Activated T-helper 2 cell treated with anti-CD3 and anti-CD28 coated beads, Interferon-gamma antibody, Interleukin-2, Interleukin-4, amounts not matched to agents 10 μg/mL and 5 μg/mL and 100 μg/mL, durations not matched to agents 14 hours and 24 hours and 36 hours (primary cell): ENCODE data around the gene NAIP. TPM values are rescaled to one million over a fixed set of nuclear protein-coding genes. Genes with fewer than 3 reads are reported as not detected.
"Not testable (repeated sequence)": the region's sequence is repeated elsewhere in the genome, so short reads cannot be mapped to it uniquely, and the experiment has no call there.

Source experiments
- DNase-seq: peaks from one replicate; pipeline ENCODE4 v3.0.0; 2021; ENCODE audit warnings: low spot score
- H3K27ac Mint-ChIP-seq: one replicate; pipeline ENCODE4 v1.8.0; 2021; ENCODE audit warnings: mixed read lengths
- H3K27me3 Mint-ChIP-seq: one replicate; pipeline ENCODE4 v1.8.0; 2021; ENCODE audit warnings: low read depth, mixed read lengths
- H3K36me3 Mint-ChIP-seq: one replicate; pipeline ENCODE4 v1.8.0; 2021; ENCODE audit warnings: low read depth, mixed read lengths
- H3K4me1 Mint-ChIP-seq: one replicate; pipeline ENCODE4 v1.8.0; 2021; ENCODE audit warnings: low read depth, mixed read lengths
- H3K4me3 Mint-ChIP-seq: one replicate; pipeline ENCODE4 v1.8.0; 2021; ENCODE audit warnings: low read depth, mild to moderate bottlenecking, moderate library complexity, mixed read lengths
- H3K9me3 Mint-ChIP-seq: one replicate; pipeline ENCODE4 v1.8.0; 2021; ENCODE audit warnings: mixed read lengths
- intact Hi-C: fragments of 100-400 bp; cut with micrococcal nuclease; formaldehyde crosslinking; loops from one replicate; pipeline ENCODE4 v1.15.1; 2023
- total RNA-seq: library from RNA; stranded (reverse); gene quantifications from 2 replicates; pipeline ENCODE4 v1.2.3, GENCODE V29; 2022

Gene NAIP, protein sequence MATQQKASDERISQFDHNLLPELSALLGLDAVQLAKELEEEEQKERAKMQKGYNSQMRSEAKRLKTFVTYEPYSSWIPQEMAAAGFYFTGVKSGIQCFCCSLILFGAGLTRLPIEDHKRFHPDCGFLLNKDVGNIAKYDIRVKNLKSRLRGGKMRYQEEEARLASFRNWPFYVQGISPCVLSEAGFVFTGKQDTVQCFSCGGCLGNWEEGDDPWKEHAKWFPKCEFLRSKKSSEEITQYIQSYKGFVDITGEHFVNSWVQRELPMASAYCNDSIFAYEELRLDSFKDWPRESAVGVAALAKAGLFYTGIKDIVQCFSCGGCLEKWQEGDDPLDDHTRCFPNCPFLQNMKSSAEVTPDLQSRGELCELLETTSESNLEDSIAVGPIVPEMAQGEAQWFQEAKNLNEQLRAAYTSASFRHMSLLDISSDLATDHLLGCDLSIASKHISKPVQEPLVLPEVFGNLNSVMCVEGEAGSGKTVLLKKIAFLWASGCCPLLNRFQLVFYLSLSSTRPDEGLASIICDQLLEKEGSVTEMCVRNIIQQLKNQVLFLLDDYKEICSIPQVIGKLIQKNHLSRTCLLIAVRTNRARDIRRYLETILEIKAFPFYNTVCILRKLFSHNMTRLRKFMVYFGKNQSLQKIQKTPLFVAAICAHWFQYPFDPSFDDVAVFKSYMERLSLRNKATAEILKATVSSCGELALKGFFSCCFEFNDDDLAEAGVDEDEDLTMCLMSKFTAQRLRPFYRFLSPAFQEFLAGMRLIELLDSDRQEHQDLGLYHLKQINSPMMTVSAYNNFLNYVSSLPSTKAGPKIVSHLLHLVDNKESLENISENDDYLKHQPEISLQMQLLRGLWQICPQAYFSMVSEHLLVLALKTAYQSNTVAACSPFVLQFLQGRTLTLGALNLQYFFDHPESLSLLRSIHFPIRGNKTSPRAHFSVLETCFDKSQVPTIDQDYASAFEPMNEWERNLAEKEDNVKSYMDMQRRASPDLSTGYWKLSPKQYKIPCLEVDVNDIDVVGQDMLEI (N-terminal part only)
- total RNA-seq = 7.1 and 7.4 TPM in 2 replicates

DNA sequence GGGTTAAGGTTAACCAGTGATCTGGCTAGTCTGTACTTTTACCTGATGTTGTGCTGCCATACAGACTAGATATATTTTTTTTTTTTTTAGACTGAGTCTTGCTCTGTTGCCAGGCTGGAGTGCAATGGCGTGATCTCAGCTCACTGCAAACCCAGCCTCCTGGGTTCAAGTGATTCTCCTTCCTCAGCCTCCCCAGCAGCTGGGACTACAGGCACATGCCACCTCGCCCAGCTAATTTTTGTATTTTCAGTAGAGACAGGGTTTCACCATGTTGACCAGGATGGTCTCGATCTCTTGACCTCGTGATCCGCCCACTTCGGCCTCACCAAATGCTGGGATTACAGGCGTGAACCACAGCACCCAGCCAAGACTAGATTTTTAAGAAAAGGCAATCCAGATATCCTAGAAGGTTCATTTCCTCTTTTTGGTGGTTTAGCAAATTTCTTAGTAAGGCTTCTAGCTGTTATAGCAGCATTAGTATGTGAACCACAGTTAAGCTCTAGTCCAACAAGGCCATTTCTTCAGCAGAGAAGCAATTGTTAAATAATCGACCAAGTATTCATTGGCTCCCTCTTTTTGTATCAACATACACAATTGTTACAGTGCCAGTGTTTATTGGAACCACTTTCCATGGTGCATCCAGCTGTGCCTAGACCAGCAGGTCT is at the start of gene NAIP:
TSS of gene NAIP (minus strand) at position 51 of the 665 bp plus-strand sequence. CDS start 12,424 bp downstream, outside the sequence.
- H3K36me3 Mint-ChIP-seq, intact Hi-C loops, H3K9me3 Mint-ChIP-seq, DNase-seq, H3K4me3 Mint-ChIP-seq, H3K27me3 Mint-ChIP-seq, H3K4me1 Mint-ChIP-seq, H3K27ac Mint-ChIP-seq: not testable (repeated sequence)

DNA sequence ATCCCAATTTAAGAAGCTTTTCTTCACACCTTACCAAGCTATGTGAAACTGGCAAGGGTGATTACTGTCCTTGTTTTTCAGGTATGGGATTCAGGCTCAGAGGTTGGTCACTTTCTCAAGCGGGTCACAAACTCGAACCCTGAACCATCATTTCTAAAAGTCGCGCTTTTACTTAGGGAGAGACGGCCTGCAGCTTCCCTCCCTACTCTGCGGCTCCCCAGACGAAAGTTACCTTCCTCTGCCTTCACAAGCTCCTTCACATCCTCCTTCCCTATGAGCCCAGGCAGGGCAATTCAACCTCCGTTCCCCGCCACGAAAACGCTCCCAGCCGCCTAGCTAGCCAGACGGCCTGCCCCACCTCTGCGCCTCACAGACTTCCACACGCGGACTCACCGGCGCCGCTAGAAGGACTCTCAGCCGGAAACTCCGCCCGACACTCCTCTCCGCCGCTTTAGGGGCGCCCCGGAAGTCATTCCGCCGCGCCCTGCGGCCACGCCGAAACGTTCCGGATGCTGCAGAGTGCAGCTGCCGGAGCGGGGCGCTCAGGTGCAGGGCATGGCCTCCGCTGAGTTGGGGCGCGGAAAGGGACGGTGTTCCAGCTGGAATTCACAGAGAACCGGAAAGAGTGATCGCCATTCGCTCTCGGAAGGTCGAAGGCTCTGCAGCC is 42.3 kb upstream of the NAIP start, which contains the start of gene GTF2H2:
TSS of gene GTF2H2 (minus strand) at position 415 of the 667 bp plus-strand sequence. CDS start 4,913 bp downstream, outside the sequence.
- H3K4me1 Mint-ChIP-seq, H3K27me3 Mint-ChIP-seq, H3K4me3 Mint-ChIP-seq, intact Hi-C loops, H3K36me3 Mint-ChIP-seq, H3K27ac Mint-ChIP-seq, DNase-seq, H3K9me3 Mint-ChIP-seq: not testable (repeated sequence)

DNA sequence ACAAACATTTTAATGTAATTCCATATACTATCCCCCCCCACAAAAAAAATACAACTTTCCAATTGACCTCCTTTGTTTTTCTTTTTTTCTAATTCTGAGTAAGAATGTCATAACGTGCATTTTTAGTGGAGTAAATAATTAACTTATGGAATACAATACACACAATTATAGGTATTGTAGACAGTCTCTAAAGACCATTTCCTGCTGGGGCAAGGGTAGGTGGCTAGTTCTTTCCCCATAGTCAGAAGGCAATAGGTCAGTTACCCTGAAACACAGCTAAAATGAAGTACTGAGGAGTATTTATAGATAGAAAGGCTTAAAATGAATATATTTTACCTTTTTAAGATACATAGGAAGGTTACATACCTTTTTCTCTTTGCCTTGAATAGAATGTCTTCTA is 36.2 kb upstream of the NAIP start:
- intact Hi-C loops, H3K9me3 Mint-ChIP-seq, H3K36me3 Mint-ChIP-seq, H3K27ac Mint-ChIP-seq, H3K4me3 Mint-ChIP-seq, H3K27me3 Mint-ChIP-seq, H3K4me1 Mint-ChIP-seq, DNase-seq: not testable (repeated sequence)

DNA sequence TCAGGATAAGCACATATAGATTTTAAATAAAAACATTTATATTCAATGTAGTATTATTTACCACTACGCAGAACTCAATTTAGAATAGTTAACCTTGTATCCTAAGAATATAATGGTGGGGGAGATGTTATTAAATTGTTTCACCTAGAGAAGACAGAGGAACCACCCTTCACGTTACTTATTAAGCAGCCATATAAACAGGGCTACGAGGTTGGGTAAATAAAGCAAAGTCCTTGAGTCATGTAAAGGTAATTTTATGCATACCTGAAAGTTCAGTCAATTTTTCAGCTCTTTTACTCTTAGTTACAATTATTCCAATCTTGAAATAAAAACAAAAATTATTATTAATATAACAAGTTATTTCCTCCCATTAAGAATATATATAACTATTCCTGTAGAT is 34.3 kb upstream of the NAIP start:
- intact Hi-C loops = not testable (repeated sequence)

DNA sequence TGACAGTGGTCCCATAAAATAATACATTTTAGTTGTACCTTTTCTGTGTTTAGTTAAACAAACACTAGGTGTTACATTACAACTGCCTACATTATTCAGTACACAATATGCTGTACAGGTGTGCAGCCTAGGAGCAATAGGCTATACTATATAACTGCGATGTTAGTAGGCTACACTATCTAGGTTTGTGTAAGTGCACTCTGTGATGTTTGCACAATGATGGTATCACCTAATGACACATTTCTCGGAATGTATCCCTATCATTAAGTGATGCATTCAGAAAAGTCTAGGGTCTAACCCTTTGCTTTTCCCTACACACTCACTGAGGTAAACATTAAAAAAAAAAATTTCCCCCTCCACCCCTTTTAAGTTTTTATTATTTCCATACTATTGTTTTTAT is 19.7 kb upstream of the NAIP start:
- H3K9me3 Mint-ChIP-seq, DNase-seq, H3K4me1 Mint-ChIP-seq, H3K27me3 Mint-ChIP-seq, H3K27ac Mint-ChIP-seq, H3K36me3 Mint-ChIP-seq, H3K4me3 Mint-ChIP-seq, intact Hi-C loops: not testable (repeated sequence)

More for the DNA sequence above, 34.3 kb upstream of the NAIP start:
- not testable (repeated sequence) for H3K4me1 Mint-ChIP-seq, DNase-seq, H3K9me3 Mint-ChIP-seq, H3K4me3 Mint-ChIP-seq, H3K27ac Mint-ChIP-seq, H3K27me3 Mint-ChIP-seq, H3K36me3 Mint-ChIP-seq

DNA sequence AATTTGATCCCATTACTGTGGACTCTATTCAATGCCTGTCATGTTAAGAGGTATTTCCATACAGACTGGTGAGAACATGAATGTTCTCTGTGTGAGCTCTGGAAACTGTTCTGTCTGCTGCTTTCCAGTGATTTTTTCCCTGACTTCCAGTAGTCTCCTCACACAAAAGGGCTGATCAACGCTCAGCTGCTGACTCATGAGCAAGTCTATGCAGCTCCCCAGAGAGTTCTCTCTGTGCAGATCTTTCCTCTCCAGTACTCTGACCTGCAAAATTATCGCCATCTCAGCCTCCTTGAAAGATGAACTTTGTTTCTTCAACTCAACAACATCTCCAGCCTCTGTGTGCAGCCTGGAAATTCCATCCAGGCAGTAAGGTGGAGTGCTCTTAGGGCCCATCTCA is 19.0 kb upstream of the NAIP start:
- H3K4me1 Mint-ChIP-seq, intact Hi-C loops, H3K27me3 Mint-ChIP-seq, DNase-seq, H3K4me3 Mint-ChIP-seq, H3K9me3 Mint-ChIP-seq, H3K36me3 Mint-ChIP-seq, H3K27ac Mint-ChIP-seq: not testable (repeated sequence)

DNA sequence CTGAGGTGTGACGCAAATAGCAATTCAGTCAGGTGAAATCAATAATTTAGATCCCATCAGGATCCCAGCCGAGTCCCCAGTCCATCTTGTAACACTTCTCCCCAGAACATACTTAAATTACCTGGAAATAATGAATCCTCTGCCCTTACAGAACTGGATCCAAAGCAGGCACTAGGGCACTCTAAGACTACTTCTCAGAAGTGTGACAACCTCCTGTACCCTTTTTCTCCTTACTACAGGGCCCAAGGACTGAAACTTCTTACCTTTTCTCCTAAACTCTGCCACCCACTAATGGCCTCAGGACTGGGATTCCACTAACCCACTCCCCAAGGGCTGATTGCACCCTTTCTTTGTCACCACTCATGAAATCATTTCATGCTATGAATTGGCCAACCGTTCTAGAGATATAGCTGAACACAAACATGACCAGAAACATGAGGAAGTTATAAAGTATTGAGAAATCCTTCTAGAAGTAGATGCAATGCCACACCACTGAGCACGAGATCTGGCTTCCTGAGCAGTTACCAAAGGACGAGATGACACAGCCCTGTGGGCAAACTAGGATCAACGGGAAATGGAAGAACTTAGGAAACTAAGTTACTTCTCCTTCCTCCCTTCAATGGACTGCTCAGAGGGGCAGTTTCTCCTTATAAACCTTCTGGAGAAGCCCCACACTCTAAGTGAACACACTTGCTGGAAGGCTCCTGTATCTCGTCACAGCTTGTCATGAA is 6.1 kb upstream of the NAIP start:
- H3K4me1 Mint-ChIP-seq, H3K36me3 Mint-ChIP-seq, H3K27me3 Mint-ChIP-seq, H3K27ac Mint-ChIP-seq, H3K9me3 Mint-ChIP-seq, intact Hi-C loops, DNase-seq, H3K4me3 Mint-ChIP-seq: not testable (repeated sequence)

DNA sequence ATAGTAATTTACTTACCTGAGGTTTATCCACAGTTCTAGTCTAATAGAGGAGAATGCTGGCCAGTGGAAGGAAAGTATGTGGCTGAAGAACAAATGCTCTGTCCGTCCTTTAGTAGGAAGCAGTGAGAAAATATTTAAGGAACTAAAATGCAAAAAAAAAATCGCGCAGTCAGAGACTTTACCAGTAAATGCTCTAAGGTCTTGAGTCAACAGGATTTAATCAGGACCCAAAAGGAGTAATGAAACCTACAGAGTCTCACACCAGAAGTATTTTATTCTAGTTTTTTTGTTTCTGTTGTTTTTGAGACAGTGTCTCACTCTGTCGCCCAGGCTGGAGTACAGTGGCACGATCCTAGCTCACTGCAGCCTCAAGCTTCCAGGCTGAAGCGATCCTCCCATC is 4.5 kb downstream of the NAIP start:
- intact Hi-C loops, H3K27me3 Mint-ChIP-seq, DNase-seq, H3K9me3 Mint-ChIP-seq, H3K36me3 Mint-ChIP-seq, H3K4me3 Mint-ChIP-seq, H3K4me1 Mint-ChIP-seq, H3K27ac Mint-ChIP-seq: not testable (repeated sequence)

DNA sequence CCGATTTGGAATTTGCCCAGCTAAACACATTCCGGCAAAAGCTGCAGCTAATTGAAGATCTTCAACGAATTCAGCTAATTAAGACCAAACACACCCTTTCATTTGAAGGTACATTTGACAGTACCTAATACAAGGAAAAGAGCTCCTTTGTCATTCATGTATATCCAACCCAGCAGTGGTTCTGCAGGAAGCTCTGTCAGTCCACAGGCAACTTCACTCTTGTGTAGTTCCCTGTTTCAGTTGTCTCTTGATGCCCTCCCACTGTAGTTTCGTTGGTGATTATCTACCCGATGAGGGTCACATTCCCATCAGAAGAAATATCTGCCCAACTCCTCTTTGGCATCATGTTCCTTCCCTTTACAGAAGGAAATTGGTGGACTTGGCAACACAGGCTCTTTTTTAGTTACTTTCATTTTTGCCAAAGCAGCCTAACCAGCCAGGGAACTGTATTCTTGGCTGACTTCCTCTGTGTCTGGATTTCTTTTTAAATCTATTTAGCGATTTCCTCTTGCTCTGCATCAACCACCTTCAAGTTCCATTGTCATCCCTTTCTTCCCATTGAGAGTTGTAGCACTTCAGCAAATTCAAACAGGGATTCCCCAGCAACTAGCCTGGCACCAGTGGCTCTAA is 6.6 kb downstream of the NAIP start:
- H3K9me3 Mint-ChIP-seq, H3K27me3 Mint-ChIP-seq, H3K4me3 Mint-ChIP-seq, H3K36me3 Mint-ChIP-seq, DNase-seq, H3K4me1 Mint-ChIP-seq, H3K27ac Mint-ChIP-seq, intact Hi-C loops: not testable (repeated sequence)

DNA sequence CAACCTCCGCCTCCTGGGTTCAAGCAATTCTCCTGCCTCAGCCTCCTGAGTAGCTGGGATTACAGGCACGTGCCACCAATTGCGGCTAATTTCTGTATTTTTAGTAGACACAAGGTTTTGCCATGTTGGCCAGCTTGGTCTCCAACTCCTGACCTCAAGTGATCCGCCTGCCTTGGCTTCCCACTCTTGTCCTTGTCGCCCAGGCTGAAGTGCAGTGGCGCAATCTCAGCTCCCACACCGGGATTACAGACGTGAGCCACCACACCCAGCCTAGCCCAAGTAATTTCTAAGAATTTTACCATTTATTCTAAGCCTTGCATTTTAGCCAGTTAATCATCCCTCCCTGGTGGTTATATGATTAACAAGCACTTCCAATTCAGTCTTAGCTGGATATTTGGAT is 11.0 kb downstream of the NAIP start:
- intact Hi-C loops = no loop called here

DNA sequence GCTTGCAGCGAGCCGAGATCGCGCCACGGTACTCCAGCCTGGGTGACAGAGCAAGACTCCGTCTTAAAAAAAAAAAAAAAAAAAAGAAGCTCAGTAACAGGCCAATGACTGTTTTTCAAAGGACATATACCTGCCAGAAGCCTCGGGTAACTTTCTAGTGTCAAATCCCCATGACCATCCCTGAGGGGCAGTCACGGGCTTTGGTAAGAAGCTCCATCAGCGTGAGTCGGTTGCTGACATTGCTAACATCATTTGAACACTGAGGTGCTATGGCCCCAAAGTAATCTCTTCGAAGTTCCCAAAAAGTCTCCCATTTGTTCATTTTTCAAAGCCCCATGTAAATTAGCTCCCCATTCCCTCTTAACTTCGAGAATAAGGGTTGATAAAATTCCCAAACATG is 11.6 kb downstream of the NAIP start:
- H3K4me3 Mint-ChIP-seq = no peak overlapping the region
- H3K27me3 Mint-ChIP-seq = no peaks in the 10 kb centered on the region
- no peaks in the 10 kb centered on the region for H3K9me3 Mint-ChIP-seq
- no peaks in the 10 kb centered on the region for H3K36me3 Mint-ChIP-seq
- H3K27ac Mint-ChIP-seq = no peak overlapping the region
- intact Hi-C loops = no loop called here
- no peaks in the 10 kb centered on the region for H3K4me1 Mint-ChIP-seq
- no peak for DNase-seq

More for the DNA sequence above, 11.0 kb downstream of the NAIP start:
- H3K27me3 Mint-ChIP-seq = no peaks in the 10 kb centered on the region
- H3K4me1 Mint-ChIP-seq = no peaks in the 10 kb centered on the region
- H3K36me3 Mint-ChIP-seq = no peaks in the 10 kb centered on the region
- no peak for DNase-seq
- no peak overlapping the region for H3K4me3 Mint-ChIP-seq
- no peaks in the 10 kb centered on the region for H3K9me3 Mint-ChIP-seq
- H3K27ac Mint-ChIP-seq = no peak overlapping the region
